K562 (cell line): ENCODE results near the gene PDE6B. TPM values are rescaled to one million over a fixed set of nuclear protein-coding genes. Genes with fewer than 3 reads are reported as not detected.

Source experiments
- ATAC-seq: fragments of 200-7000 bp; cut with Tn5 transposase; 3 replicates; pipeline ENCODE4 v1.9.1; 2020; ENCODE audit warnings: moderate library complexity
- BruUV-seq: library from RNA; stranded (reverse); fragments of 400-500 nt; replicated peaks from 2 replicates; lab custom pipeline; 2021; lab: Mats Ljungman, UMichigan
- CTCF ChIA-PET: fragments of 300-600 bp; formaldehyde crosslinking; extraction: SDS; loops from one replicate; lab custom pipeline; 2021; ENCODE audit warnings: low intra/inter-chr PET ratio; lab: Yijun Ruan, JAX
- POLR2A ChIA-PET: fragments of 300-600, 350-650 bp; sonication (Branson Sonifier 250); formaldehyde crosslinking; extraction: SDS; loops from one replicate; lab custom pipeline; 2021; ENCODE audit warnings: antibody characterized with exemption, inconsistent platforms; lab: Yijun Ruan, JAX
- DNase-seq, 4 experiments: peaks; one replicate each; pipeline versions ENCODE4 v3.0.0 to v3.0.0-alpha.2; 2011 to 2018; ENCODE audit warnings: low spot score in 3 of 4, mixed read lengths in 3 of 4; ENCODE audit errors: extremely low read depth in 1 of 4
- FAIRE-seq: peaks from 2 replicates; lab custom pipeline; 2011; peaks lifted over from hg19 to GRCh38; lab: Jason Lieb, UNC
- H2AFZ ChIP-seq: 2 replicates; pipeline ENCODE4 v1.6.0; 2011; ENCODE audit warnings: low read depth, low read length, control low read depth, inconsistent platforms
- H3K27ac ChIP-seq: fragments of 200-600 bp; 3 replicates; pipeline ENCODE4 v1.8.0; 2011; ENCODE audit warnings: low read depth, mild to moderate bottlenecking, control low read depth, inconsistent platforms, low read length, moderate library complexity, mixed read lengths; ENCODE audit errors: extremely low read depth
- H3K27me3 ChIP-seq, 2 experiments: fragments of 300-600 bp in 1 of 2; 2 replicates in 1 of 2; 3 replicates in 1 of 2; pipeline versions ENCODE4 v1.6.0 to v1.8.0; 2011; ENCODE audit warnings: inconsistent platforms in 2 of 2, low read length in 2 of 2, mild to moderate bottlenecking in 1 of 2, mixed read lengths in 1 of 2, moderate library complexity in 1 of 2; ENCODE audit not compliant: control insufficient read depth in 2 of 2, insufficient read depth in 2 of 2
- H3K36me3 ChIP-seq: fragments of 300-600 bp; 3 replicates; pipeline ENCODE4 v1.8.0; 2011; ENCODE audit warnings: mild to moderate bottlenecking, low read length, inconsistent platforms; ENCODE audit not compliant: control insufficient read depth, insufficient read depth
- H3K4me1 ChIP-seq, 2 experiments: fragments of 200-600 bp in 1 of 2; replicated peaks in 1 of 2; 2 replicates in 1 of 2; 3 replicates in 1 of 2; pipeline versions ENCODE4 v1.5.1 to v1.8.0; 2011; ENCODE audit warnings: inconsistent platforms in 2 of 2, low read length in 2 of 2, mild to moderate bottlenecking in 1 of 2, mixed read lengths in 1 of 2, moderate library complexity in 1 of 2; ENCODE audit not compliant: control insufficient read depth in 2 of 2, insufficient read depth in 2 of 2
- H3K4me2 ChIP-seq: 2 replicates; pipeline ENCODE4 v1.6.1; 2011; ENCODE audit warnings: low read length, control low read depth, inconsistent platforms, mixed read lengths; ENCODE audit not compliant: insufficient read depth
- H3K4me3 ChIP-seq: fragments of 200-600 bp; sonication (generic), shearing (Covaris generic); 2 replicates; pipeline ENCODE4 v1.5.1; 2016; ENCODE audit warnings: control low read depth, inconsistent platforms
- H3K79me2 ChIP-seq: fragments of 200-600 bp; 3 replicates; pipeline ENCODE4 v1.8.0; 2011; ENCODE audit warnings: low read length, inconsistent platforms; ENCODE audit not compliant: control insufficient read depth, insufficient read depth
- H3K9ac ChIP-seq, 2 experiments: 2 replicates each; pipeline versions ENCODE4 v1.6.0 to v1.6.1; 2011; ENCODE audit warnings: low read depth in 2 of 2, low read length in 2 of 2, control low read depth in 1 of 2, inconsistent platforms in 1 of 2, mild to moderate bottlenecking in 1 of 2, mixed read lengths in 1 of 2; ENCODE audit not compliant: insufficient read depth in 1 of 2
- H3K9me1 ChIP-seq: one replicate; pipeline ENCODE4 v1.6.0; 2011; ENCODE audit warnings: inconsistent platforms, mild to moderate bottlenecking, low read length, moderate library complexity; ENCODE audit not compliant: control insufficient read depth, insufficient read depth
- H3K9me3 ChIP-seq: replicated peaks from 2 replicates; pipeline ENCODE4 v1.5.1; 2011; ENCODE audit warnings: low read depth, low read length, inconsistent platforms; ENCODE audit not compliant: control insufficient read depth, insufficient read depth
- H4K20me1 ChIP-seq: replicated peaks from 2 replicates; pipeline ENCODE4 v1.6.1; 2011; ENCODE audit warnings: low read length, inconsistent platforms, mixed read lengths; ENCODE audit not compliant: control insufficient read depth, insufficient read depth
- CSDE1 ChIP-seq, 2 experiments: fragments of 450-650 bp; IDR thresholded peaks; 2 replicates each; pipeline ENCODE4 v1.6.1; 2016; ENCODE audit warnings: mild to moderate bottlenecking in 1 of 2
- DNMT1 ChIP-seq: fragments of 450-650 bp; IDR thresholded peaks from 2 replicates; pipeline ENCODE4 v1.6.1; 2016; ENCODE audit warnings: antibody characterized with exemption, mild to moderate bottlenecking
- HMG20A ChIP-seq: fragments of 450-650 bp; formaldehyde crosslinking; conservative IDR thresholded peaks from 2 replicates; pipeline ENCODE4 v1.4.0; 2020; ENCODE audit warnings: mild to moderate bottlenecking, mixed read lengths
- ZNF146 ChIP-seq: IDR thresholded peaks from one replicate; pipeline ENCODE4 v1.6.1; 2018; ENCODE audit warnings: missing compliant biosample characterization; ENCODE audit not compliant: unreplicated experiment
- ZNF165 ChIP-seq: fragments of 250-450 bp; sonication (Bioruptor Pico); IDR thresholded peaks from 2 replicates; pipeline ENCODE4 v1.4.0; 2020; ENCODE audit warnings: borderline replicate concordance
- whole genome bisulfite sequencing: fragments of 100-300 bp; shearing (Covaris generic); methylation state at CpG from one replicate; pipeline ENCODE4 v1.1.6; 2016; ENCODE audit warnings: low coverage, mixed read lengths; ENCODE audit not compliant: insufficient coverage; ENCODE audit errors: missing lambda C conversion rate; 5-methylcytosine and 5-hydroxymethylcytosine counted together
- in situ Hi-C: fragments of 300-500 bp; cut with MboI; formaldehyde crosslinking; loops from 4 replicates; pipeline ENCODE4 v1.15.0; 2018; ENCODE audit warnings: inconsistent platforms, mixed read lengths
- intact Hi-C: fragments of 100-400 bp; cut with micrococcal nuclease; formaldehyde crosslinking; loops from 2 replicates; pipeline ENCODE4 v1.14.2; 2022
- polyA plus RNA-seq, 8 experiments: library from polyadenylated mRNA; depleted of rRNA in 4 of 8; stranded (reverse) in 5 of 8; unstranded in 3 of 8; fragments of >200 nt; fragmentation: Nextera tagmentation in 2 of 8; fragmentation: Illumina TruSeq in 1 of 8; extraction: Ambion mirVana in 2 of 8; extraction: Trizol in 1 of 8; gene quantifications; 2 replicates each; pipeline versions ENCODE4 v1.2.1 to v1.2.3, GENCODE V29; 2011 to 2014; ENCODE audit warnings: inconsistent platforms in 1 of 8, missing spikeins in 1 of 8
- total RNA-seq, 7 experiments: library from RNA; depleted of rRNA in 6 of 7; stranded (reverse); fragments of >200 nt in 6 of 7; fragmentation: Illumina TruSeq in 2 of 7; extraction: Trizol in 2 of 7; gene quantifications; 2 replicates each; pipeline versions ENCODE4 v1.2.1 to v1.2.3, GENCODE V29; 2011 to 2021; ENCODE audit warnings: low replicate concordance in 1 of 7
- TF ChIP-seq, protein P1 (sequence below): fragments of 450-650 bp; IDR thresholded peaks from 2 replicates; pipeline ENCODE4 v1.6.1; 2016; ENCODE audit warnings: mild to moderate bottlenecking, moderate library complexity
- TF ChIP-seq, protein P2 (sequence below): sonication (generic); formaldehyde crosslinking; IDR thresholded peaks from 2 replicates; pipeline ENCODE4 v1.9.0; 2022; ENCODE audit warnings: mild to moderate bottlenecking, missing genetic modification reagents

The PDE6B gene
- total and polyA plus RNA-seq, 9 of the 15 experiments (the other 6 are each of a cell fraction or from before 2014, with no cell fraction given) = 0.04 TPM; not detected in 8

DNA sequence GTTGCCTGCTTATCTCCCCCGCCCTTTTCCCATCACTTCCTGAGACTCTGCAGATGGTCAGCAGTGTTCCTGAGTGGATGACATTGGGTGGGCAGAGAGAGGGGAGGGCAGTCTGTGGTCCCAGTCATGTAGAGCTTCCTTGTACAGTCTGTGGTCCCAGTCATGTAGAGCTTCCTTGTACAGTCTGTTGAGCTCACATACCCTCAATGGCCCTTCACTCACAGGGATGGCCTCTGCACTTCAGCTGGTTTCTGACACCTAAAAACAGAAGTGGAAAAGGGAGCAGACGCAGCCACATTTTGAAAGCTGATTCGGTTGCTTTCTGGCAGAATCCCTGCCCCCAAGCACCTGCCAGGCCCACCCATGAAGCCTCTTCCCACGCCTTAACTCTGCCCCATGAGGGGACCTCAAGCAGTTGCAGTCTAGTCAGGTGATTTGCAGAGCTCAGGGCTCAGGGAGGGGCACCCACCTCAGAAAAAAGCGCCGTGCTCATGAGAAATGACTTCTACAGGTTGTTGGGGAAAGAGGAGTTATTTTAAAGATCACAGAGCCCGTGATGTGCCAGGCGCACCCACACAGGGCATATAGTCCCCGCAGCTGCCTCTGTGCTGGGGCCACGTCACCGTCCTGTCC is 45.7 kb upstream of the PDE6B start:
- Histone ChIP-seq H3K27me3 (peaks cover 5 to 21% of the 10 kb centered on the region in 2 experiments; a peak in 3 of 5 replicates), H3K4me1 (peaks cover 0 to 18% of the 10 kb centered on the region in 2 experiments; a peak in 2 of 5 replicates)

More for the DNA sequence above, 45.7 kb upstream of the PDE6B start:
- under 1% methylated on average over 11 of the region's 11 CpGs for WGBS
- intact Hi-C loops = no loop called here
- no peak overlapping the region for H2AFZ ChIP-seq
- H3K4me2 ChIP-seq = no peak overlapping the region
- no peaks in the 10 kb centered on the region for H4K20me1 ChIP-seq
- no peaks in the 10 kb centered on the region for H3K9me3 ChIP-seq
- H3K4me3 ChIP-seq = no peak overlapping the region
- H3K79me2 ChIP-seq = no peaks in the 10 kb centered on the region
- TF ChIP-seq, protein P1, sequence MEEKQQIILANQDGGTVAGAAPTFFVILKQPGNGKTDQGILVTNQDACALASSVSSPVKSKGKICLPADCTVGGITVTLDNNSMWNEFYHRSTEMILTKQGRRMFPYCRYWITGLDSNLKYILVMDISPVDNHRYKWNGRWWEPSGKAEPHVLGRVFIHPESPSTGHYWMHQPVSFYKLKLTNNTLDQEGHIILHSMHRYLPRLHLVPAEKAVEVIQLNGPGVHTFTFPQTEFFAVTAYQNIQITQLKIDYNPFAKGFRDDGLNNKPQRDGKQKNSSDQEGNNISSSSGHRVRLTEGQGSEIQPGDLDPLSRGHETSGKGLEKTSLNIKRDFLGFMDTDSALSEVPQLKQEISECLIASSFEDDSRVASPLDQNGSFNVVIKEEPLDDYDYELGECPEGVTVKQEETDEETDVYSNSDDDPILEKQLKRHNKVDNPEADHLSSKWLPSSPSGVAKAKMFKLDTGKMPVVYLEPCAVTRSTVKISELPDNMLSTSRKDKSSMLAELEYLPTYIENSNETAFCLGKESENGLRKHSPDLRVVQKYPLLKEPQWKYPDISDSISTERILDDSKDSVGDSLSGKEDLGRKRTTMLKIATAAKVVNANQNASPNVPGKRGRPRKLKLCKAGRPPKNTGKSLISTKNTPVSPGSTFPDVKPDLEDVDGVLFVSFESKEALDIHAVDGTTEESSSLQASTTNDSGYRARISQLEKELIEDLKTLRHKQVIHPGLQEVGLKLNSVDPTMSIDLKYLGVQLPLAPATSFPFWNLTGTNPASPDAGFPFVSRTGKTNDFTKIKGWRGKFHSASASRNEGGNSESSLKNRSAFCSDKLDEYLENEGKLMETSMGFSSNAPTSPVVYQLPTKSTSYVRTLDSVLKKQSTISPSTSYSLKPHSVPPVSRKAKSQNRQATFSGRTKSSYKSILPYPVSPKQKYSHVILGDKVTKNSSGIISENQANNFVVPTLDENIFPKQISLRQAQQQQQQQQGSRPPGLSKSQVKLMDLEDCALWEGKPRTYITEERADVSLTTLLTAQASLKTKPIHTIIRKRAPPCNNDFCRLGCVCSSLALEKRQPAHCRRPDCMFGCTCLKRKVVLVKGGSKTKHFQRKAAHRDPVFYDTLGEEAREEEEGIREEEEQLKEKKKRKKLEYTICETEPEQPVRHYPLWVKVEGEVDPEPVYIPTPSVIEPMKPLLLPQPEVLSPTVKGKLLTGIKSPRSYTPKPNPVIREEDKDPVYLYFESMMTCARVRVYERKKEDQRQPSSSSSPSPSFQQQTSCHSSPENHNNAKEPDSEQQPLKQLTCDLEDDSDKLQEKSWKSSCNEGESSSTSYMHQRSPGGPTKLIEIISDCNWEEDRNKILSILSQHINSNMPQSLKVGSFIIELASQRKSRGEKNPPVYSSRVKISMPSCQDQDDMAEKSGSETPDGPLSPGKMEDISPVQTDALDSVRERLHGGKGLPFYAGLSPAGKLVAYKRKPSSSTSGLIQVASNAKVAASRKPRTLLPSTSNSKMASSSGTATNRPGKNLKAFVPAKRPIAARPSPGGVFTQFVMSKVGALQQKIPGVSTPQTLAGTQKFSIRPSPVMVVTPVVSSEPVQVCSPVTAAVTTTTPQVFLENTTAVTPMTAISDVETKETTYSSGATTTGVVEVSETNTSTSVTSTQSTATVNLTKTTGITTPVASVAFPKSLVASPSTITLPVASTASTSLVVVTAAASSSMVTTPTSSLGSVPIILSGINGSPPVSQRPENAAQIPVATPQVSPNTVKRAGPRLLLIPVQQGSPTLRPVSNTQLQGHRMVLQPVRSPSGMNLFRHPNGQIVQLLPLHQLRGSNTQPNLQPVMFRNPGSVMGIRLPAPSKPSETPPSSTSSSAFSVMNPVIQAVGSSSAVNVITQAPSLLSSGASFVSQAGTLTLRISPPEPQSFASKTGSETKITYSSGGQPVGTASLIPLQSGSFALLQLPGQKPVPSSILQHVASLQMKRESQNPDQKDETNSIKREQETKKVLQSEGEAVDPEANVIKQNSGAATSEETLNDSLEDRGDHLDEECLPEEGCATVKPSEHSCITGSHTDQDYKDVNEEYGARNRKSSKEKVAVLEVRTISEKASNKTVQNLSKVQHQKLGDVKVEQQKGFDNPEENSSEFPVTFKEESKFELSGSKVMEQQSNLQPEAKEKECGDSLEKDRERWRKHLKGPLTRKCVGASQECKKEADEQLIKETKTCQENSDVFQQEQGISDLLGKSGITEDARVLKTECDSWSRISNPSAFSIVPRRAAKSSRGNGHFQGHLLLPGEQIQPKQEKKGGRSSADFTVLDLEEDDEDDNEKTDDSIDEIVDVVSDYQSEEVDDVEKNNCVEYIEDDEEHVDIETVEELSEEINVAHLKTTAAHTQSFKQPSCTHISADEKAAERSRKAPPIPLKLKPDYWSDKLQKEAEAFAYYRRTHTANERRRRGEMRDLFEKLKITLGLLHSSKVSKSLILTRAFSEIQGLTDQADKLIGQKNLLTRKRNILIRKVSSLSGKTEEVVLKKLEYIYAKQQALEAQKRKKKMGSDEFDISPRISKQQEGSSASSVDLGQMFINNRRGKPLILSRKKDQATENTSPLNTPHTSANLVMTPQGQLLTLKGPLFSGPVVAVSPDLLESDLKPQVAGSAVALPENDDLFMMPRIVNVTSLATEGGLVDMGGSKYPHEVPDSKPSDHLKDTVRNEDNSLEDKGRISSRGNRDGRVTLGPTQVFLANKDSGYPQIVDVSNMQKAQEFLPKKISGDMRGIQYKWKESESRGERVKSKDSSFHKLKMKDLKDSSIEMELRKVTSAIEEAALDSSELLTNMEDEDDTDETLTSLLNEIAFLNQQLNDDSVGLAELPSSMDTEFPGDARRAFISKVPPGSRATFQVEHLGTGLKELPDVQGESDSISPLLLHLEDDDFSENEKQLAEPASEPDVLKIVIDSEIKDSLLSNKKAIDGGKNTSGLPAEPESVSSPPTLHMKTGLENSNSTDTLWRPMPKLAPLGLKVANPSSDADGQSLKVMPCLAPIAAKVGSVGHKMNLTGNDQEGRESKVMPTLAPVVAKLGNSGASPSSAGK = no peak
- no peak for TF ChIP-seq HMG20A (CRISPR knock-in tag)
- no peak for TF ChIP-seq CSDE1 (IDR thresholded peaks at IDR 0.05)
- TF ChIP-seq DNMT1 = no peak
- TF ChIP-seq, protein P2, sequence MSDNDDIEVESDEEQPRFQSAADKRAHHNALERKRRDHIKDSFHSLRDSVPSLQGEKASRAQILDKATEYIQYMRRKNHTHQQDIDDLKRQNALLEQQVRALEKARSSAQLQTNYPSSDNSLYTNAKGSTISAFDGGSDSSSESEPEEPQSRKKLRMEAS (CRISPR knock-in tag) = no peak
- TF ChIP-seq ZNF165 = no peak
- TF ChIP-seq ZNF146 (CRISPR knock-in tag) = no peak
- POLR2A ChIA-PET = interaction anchor here (0.6 to 0.7 kb wide), 2 partner anchors 131 to 145 kb away, joined by 3 read pairs; no protein-coding TSS in a partner anchor
- BruUV-seq = no TSS peak
- H3K9ac ChIP-seq = no peak overlapping the region
- no peaks in the 10 kb centered on the region for H3K36me3 ChIP-seq
- CTCF ChIA-PET = no interaction called here
- DNase-seq (no peak), FAIRE-seq (no peak), ATAC-seq (no peak)
- in situ Hi-C loops = no loop called here
- H3K27ac ChIP-seq = no peak overlapping the region
- H3K9me1 ChIP-seq = no peaks in the 10 kb centered on the region
